OCI-LY1 (cell line): ENCODE data around the gene IQGAP2.

Experiments
- H2AFZ ChIP-seq: fragments of 200-600 bp; sonication (generic), shearing (Covaris generic); 2 replicates; pipeline ENCODE4 v1.6.0; 2014; ENCODE audit warnings: antibody characterized with exemption, mild to moderate bottlenecking, low read length
- H3F3A ChIP-seq: fragments of 200-600 bp; sonication (generic), shearing (Covaris generic); 2 replicates; pipeline ENCODE4 v1.6.0; 2014; ENCODE audit warnings: mild to moderate bottlenecking, antibody characterized with exemption, low read length, moderate library complexity; ENCODE audit not compliant: insufficient read depth
- H3K27ac ChIP-seq: fragments of 200-600 bp; sonication (generic); 2 replicates; pipeline ENCODE4 v1.5.1; 2014; ENCODE audit warnings: low read length, mixed run types, mild to moderate bottlenecking, low read depth; ENCODE audit not compliant: poor library complexity, severe bottlenecking
- H3K27me3 ChIP-seq: fragments of 200-600 bp; sonication (generic); 2 replicates; pipeline ENCODE4 v1.6.0; 2014; ENCODE audit warnings: antibody characterized with exemption, mild to moderate bottlenecking, low read length, moderate library complexity; ENCODE audit not compliant: insufficient read depth
- H3K36me3 ChIP-seq: fragments of 200-600 bp; sonication (generic); 2 replicates; pipeline ENCODE4 v1.6.1; 2014; ENCODE audit warnings: mild to moderate bottlenecking, antibody characterized with exemption, low read length, moderate library complexity, mixed read lengths; ENCODE audit not compliant: insufficient read depth
- H3K4me1 ChIP-seq: fragments of 200-600 bp; sonication (generic); 2 replicates; pipeline ENCODE4 v1.5.1; 2014; ENCODE audit warnings: mild to moderate bottlenecking, low read length, moderate library complexity; ENCODE audit not compliant: insufficient read depth, severe bottlenecking
- H3K4me2 ChIP-seq: fragments of 200-600 bp; sonication (generic), shearing (Covaris generic); 2 replicates; pipeline ENCODE4 v1.6.1; 2014; ENCODE audit warnings: low read length
- H3K4me3 ChIP-seq: fragments of 200-600 bp; sonication (generic); 2 replicates; pipeline ENCODE4 v1.5.1; 2014; ENCODE audit warnings: low read length, low read depth, mild to moderate bottlenecking, mixed read lengths; ENCODE audit not compliant: poor library complexity, severe bottlenecking
- H3K79me2 ChIP-seq: fragments of 200-600 bp; shearing (Covaris generic); 2 replicates; pipeline ENCODE4 v1.6.1; 2016; ENCODE audit warnings: mixed run types, low read length, mixed read lengths; ENCODE audit not compliant: insufficient read depth
- H3K9ac ChIP-seq: fragments of 200-600 bp; sonication (generic), shearing (Covaris generic); 2 replicates; pipeline ENCODE4 v1.6.1; 2014; ENCODE audit warnings: mild to moderate bottlenecking, low read length, mixed read lengths
- H3K9me2 ChIP-seq: fragments of 200-600 bp; sonication (generic), shearing (Covaris generic); 2 replicates; pipeline ENCODE4 v1.6.1; 2014; ENCODE audit warnings: low read depth, mild to moderate bottlenecking, low read length, mixed read lengths
- H3K9me3 ChIP-seq: fragments of 200-600 bp; shearing (Covaris generic); 2 replicates; pipeline ENCODE4 v1.6.1; 2014; ENCODE audit warnings: low read length, mixed read lengths
- H4K20me1 ChIP-seq: fragments of 200-600 bp; sonication (generic), shearing (Covaris generic); 2 replicates; pipeline ENCODE4 v1.6.0; 2016; ENCODE audit warnings: mild to moderate bottlenecking, low read length; ENCODE audit not compliant: insufficient read depth
- EZH2 ChIP-seq: fragments of 200-600 bp; sonication (generic), shearing (Covaris generic); IDR thresholded peaks from 2 replicates; pipeline ENCODE4 v1.8.0; 2017; ENCODE audit warnings: borderline replicate concordance, mixed run types, mild to moderate bottlenecking, antibody characterized with exemption, low read length, moderate library complexity, mixed read lengths
- TF ChIP-seq, protein P1 (sequence below): fragments of 200-600 bp; sonication (generic), shearing (Covaris generic); IDR thresholded peaks from 2 replicates; pipeline ENCODE4 v1.5.1; 2017; ENCODE audit warnings: mild to moderate bottlenecking, antibody characterized with exemption, low read length, moderate library complexity, mixed read lengths

The IQGAP2 gene

DNA sequence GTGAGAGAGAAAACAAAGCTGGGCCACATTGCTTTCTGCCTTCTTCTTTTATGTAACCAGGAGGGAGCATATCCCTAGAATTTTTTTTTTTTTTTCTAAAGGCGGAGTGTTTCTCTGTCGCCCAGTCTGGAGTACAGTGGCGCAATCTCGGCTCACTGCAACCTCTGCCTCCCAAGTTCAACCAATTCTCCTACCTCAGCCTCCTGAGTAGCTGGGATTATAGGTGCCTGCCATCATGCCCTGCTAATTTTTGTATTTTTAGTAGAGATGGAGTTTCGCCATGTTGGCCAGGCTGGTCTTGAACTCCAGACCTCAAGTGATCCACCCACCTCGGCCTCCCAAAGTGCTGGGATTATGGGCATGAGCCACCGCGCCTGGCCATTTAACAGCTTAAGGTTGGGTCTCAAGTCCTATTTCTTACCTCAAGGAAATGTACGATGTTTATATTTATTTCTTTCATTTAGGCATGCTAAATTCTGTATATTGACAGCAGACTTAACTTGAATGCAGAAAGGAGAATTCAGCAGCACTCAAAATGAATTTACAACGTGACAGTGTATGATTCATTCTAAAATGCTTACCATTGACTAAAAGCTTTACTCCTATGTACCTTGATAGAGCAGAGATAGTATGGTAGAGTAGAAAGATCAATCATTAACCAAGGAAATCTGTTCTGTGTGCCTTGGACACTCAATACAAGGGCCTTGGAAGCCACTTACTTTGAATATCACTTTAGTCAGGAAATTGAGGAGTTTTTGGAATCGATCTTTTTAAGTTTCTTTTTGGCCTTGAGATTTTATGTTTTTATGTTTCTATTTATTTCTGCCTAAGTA lies 119.2 kb downstream of the IQGAP2 start:
- H3K4me1 ChIP-seq, result no peaks in the 10 kb centered on the region
- no peak overlapping the region for H2AFZ ChIP-seq
- no peak overlapping the region for H3K27ac ChIP-seq
- no peaks in the 10 kb centered on the region for H4K20me1 ChIP-seq
- H3K4me3 ChIP-seq, result no peak overlapping the region
- no peaks in the 10 kb centered on the region for H3F3A ChIP-seq
- no peaks in the 10 kb centered on the region for H3K79me2 ChIP-seq
- no peak overlapping the region for H3K9ac ChIP-seq
- no peaks in the 10 kb centered on the region for H3K36me3 ChIP-seq
- H3K9me3 ChIP-seq, result no peaks in the 10 kb centered on the region
- H3K27me3 ChIP-seq, result no peaks in the 10 kb centered on the region
- TF ChIP-seq EZH2, result no peak
- TF ChIP-seq, protein P1, sequence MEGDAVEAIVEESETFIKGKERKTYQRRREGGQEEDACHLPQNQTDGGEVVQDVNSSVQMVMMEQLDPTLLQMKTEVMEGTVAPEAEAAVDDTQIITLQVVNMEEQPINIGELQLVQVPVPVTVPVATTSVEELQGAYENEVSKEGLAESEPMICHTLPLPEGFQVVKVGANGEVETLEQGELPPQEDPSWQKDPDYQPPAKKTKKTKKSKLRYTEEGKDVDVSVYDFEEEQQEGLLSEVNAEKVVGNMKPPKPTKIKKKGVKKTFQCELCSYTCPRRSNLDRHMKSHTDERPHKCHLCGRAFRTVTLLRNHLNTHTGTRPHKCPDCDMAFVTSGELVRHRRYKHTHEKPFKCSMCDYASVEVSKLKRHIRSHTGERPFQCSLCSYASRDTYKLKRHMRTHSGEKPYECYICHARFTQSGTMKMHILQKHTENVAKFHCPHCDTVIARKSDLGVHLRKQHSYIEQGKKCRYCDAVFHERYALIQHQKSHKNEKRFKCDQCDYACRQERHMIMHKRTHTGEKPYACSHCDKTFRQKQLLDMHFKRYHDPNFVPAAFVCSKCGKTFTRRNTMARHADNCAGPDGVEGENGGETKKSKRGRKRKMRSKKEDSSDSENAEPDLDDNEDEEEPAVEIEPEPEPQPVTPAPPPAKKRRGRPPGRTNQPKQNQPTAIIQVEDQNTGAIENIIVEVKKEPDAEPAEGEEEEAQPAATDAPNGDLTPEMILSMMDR, result no peak
- no peak overlapping the region for H3K4me2 ChIP-seq
- H3K9me2 ChIP-seq, result no peaks in the 10 kb centered on the region

- Histone ChIP-seq H3K79me2 (no peaks in the 10 kb centered on the region), H3K27ac (no peak overlapping the region), H3K4me2 (no peak overlapping the region)
Measured at GRCh38 chr5:76524101-76524835, 121.2 kb downstream of the IQGAP2 start.

DNA sequence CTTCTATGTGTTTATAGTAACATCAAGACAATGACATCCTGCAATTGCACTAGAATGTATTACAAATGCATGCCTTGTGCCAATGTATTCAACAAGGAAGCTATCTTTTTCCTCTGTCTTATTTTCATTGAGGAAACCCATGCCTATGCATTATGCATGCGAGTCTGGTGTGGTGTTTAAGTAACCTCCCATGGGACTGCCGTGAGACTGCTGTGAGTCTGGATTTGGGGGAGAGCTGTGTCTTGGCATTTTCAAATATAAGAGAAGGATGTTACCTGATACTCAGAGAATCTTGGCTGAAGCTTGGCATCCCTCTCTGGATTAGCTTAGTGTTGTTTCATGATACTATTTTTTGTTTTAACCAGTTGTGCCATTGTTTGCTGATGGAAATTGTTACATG lies 121.8 kb downstream of the IQGAP2 start:
- H3K9ac ChIP-seq, result no peak overlapping the region
- no peaks in the 10 kb centered on the region for H3K9me3 ChIP-seq

More at GRCh38 chr5:76524101-76524835, 121.2 kb downstream of the IQGAP2 start:
- H3F3A ChIP-seq, result no peaks in the 10 kb centered on the region
- H3K9me3 ChIP-seq, result no peaks in the 10 kb centered on the region
- H4K20me1 ChIP-seq, result no peaks in the 10 kb centered on the region
- H3K27me3 ChIP-seq, result no peaks in the 10 kb centered on the region
- TF ChIP-seq, protein P1, result no peak
- TF ChIP-seq EZH2, result no peak
- H2AFZ ChIP-seq, result no peak overlapping the region
- no peaks in the 10 kb centered on the region for H3K4me1 ChIP-seq
- H3K9me2 ChIP-seq, result no peaks in the 10 kb centered on the region
- H3K9ac ChIP-seq, result no peak overlapping the region
- no peaks in the 10 kb centered on the region for H3K36me3 ChIP-seq
- H3K4me3 ChIP-seq, result no peak overlapping the region

More for the DNA sequence above, 121.8 kb downstream of the IQGAP2 start:
- Histone ChIP-seq H3K36me3 (no peaks in the 10 kb centered on the region), H3K27me3 (no peaks in the 10 kb centered on the region), H3F3A (no peaks in the 10 kb centered on the region), H3K27ac (no peak overlapping the region), H3K79me2 (no peaks in the 10 kb centered on the region), H2AFZ (no peak overlapping the region), H3K4me2 (no peak overlapping the region), H3K4me1 (no peaks in the 10 kb centered on the region), H3K4me3 (no peak overlapping the region), H4K20me1 (no peaks in the 10 kb centered on the region), H3K9me2 (no peaks in the 10 kb centered on the region)
- no peak for TF ChIP-seq EZH2
- TF ChIP-seq, protein P1, result no peak
